NK-92 (cell line): ENCODE results near the gene RETREG1.

Source experiments
- DNase-seq: peaks from one replicate; lab custom pipeline; 2025; ENCODE audit not compliant: unreplicated experiment; lab: John Stamatoyannopoulos, UW

Gene RETREG1

DNA sequence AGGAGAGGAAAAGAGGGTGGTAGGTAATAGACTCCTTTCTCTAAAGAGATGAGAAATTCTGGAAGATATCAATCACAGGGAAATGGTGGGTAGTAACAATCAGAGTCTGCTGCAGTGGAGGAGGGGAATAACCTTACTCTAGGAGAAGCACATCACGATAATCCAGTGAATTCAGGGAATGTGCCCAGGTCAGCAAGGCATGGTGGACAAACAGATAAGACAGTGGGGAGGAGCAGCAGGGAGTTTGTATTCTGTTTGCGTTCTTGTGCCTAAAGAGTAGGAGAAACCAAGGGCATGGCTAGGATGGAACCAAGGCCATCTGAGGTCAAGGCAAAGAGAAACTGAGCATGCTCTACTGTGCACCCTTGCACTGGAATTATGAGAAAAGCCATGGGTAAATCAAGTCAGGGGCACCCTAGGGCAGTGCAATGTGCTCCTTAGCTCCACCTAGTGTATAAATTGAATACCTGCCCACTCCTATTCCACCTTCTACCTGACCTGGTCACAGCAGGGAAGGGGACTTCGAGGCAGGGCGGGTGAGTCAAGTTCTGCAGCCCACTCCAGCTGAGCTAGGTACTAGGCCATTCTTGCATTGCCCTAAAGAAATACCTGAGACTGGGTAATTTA lies 31.6 kb downstream of the RETREG1 start:
- no peak for DNase-seq

- no peak for DNase-seq
Observed at GRCh38 chr5:16582081-16582480, 34.7 kb downstream of the RETREG1 start.

GRCh38 chr5:16580382-16580781 lies 36.4 kb downstream of the RETREG1 start:
- no peak for DNase-seq

- no peak for DNase-seq
Observed at GRCh38 chr5:16579142-16579847, 37.5 kb downstream of the RETREG1 start.

DNA sequence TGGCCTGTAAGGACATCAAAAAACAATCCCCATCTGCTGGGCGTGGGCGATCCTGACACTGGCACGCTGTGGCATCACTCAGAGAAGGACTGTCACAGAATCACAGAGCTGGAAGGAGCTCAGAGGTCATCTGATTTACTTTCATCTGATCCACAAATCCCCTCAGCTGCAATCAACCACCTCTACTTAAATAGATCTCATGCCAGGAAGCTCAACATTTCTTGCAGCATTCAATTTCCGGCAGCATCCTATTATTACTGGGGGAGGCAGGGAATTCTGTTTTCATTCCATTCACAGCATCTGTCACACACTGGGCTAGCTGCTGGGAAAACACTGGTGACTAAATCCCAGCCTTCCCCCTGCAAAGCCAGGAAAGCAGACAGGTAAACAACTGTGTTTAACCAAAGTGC lies 38.3 kb downstream of the RETREG1 start:
- DNase-seq: no peak

GRCh38 chr5:16577677-16578076 lies 39.1 kb downstream of the RETREG1 start:
- no peak for DNase-seq

- no peak for DNase-seq
Observed at GRCh38 chr5:16574789-16575721, 41.7 kb downstream of the RETREG1 start.

DNA sequence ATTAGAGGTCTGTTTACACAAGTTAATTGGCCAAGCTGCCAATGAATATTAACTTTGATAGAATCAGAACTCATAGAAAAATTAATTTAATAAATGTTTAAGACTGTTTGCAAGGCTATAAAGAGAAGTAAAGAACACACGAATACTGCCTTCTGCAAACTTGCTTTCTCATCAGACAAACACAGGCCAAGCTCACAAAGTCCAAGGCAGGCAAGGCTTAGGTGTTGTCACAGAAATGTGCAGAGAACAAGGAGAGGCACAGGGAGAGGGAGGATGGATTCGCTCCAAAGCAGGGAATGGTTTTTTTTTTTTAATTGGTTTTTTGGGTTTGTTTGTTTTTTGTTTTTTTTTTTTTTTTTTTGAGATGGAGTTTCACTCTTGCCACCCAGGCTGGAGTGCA lies 43.4 kb downstream of the RETREG1 start:
- no peak for DNase-seq

GRCh38 chr5:16572289-16573015 lies 44.3 kb downstream of the RETREG1 start:
- no peak for DNase-seq

GRCh38 chr5:16571016-16571415 lies 45.8 kb downstream of the RETREG1 start:
- no peak for DNase-seq

- DNase-seq: no peak
Observed at GRCh38 chr5:16570121-16570815, 46.5 kb downstream of the RETREG1 start.

GRCh38 chr5:16568875-16569580 lies 47.8 kb downstream of the RETREG1 start:
- DNase-seq: no peak

GRCh38 chr5:16567365-16567764 lies 49.4 kb downstream of the RETREG1 start:
- DNase-seq: no peak

DNA sequence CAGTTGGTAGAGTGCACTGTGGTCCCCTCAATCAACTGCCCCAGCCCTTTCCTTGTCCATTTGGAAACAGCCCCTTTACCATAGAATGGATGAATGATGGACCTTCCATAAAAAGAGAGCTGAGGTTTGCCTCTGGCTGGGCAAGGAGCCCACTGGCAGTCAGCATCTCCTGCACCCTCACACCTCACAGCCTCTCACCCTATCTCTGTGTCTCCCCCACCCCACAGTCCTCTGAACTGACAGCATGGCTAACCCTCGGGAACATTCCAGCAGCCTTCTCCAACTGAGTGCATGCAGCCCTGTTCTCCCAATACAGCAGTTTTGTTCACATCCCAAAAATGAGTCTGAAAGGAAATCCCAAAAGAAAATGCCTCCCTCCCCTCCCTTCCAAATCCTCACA lies 51.7 kb downstream of the RETREG1 start:
- no peak for DNase-seq

GRCh38 chr5:16564248-16564867 lies 52.4 kb downstream of the RETREG1 start:
- no peak for DNase-seq

GRCh38 chr5:16563686-16564085 lies 53.1 kb downstream of the RETREG1 start:
- DNase-seq: no peak

DNA sequence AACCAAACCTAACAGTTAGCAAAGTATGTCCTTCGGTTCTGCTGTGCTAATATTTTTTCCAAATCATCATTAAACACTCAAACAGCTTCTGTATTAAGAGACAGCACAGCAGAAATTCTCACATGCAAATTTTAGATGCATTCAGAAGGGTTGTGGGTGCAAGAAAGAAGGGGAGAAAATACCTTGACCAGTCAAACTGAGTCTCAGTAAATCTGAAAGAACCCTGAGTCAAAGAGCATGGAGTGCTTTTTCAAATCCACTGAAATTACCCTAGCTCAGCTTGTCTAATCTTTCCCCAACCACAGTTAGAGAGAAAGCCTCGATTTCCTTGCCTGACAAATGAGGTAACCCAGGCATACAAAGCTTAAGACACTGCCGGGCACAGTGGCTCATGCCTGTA lies 55.1 kb downstream of the RETREG1 start:
- DNase-seq: no peak

- no peak for DNase-seq
Observed at GRCh38 chr5:16559702-16560101, 57.1 kb downstream of the RETREG1 start.

- DNase-seq: no peak
Observed at GRCh38 chr5:16558984-16559629, 57.7 kb downstream of the RETREG1 start.
